Adrenal gland (tissue), 12 donors: ENCODE data around the gene VEGFC. TPM values are rescaled to one million over a fixed set of nuclear protein-coding genes. Genes with fewer than 3 reads are reported as not detected.

Experiments
- DNase-seq, 7 donors: peaks; one replicate each; pipeline ENCODE4 v3.0.0-alpha.2; 2019 to 2020
- H3K27ac ChIP-seq, 5 donors: fragments of 200-600 bp; sonication (generic) in 4 of 5; 1 replicate in 3 of 5; 2 replicates in 2 of 5; pipeline versions ENCODE4 v1.5.1 to v1.8.0; 2016 to 2020; ENCODE audit warnings: mild to moderate bottlenecking in 1 of 5
- H3K27me3 ChIP-seq: fragments of 200-600 bp; 2 replicates; pipeline ENCODE4 v1.8.0; 2021
- H3K36me3 ChIP-seq, 2 donors: fragments of 200-600 bp; replicated peaks in 1 of 2; 1 replicate in 1 of 2; 2 replicates in 1 of 2; pipeline versions ENCODE4 v1.5.1 to v1.8.0; 2018 to 2022
- H3K4me1 ChIP-seq, 2 donors: fragments of 200-600 bp; replicated peaks in 1 of 2; 1 replicate in 1 of 2; 2 replicates in 1 of 2; pipeline versions ENCODE4 v1.5.1 to v1.8.0; 2018 to 2021
- H3K4me3 ChIP-seq, 4 donors: fragments of 200-600 bp; sonication (generic) in 3 of 4; one replicate each; pipeline ENCODE4 v1.5.1; 2016 to 2018
- H3K9me3 ChIP-seq, 3 donors: fragments of 200-600 bp; sonication (generic) in 1 of 3; replicated peaks in 1 of 3; 1 replicate in 2 of 3; 2 replicates in 1 of 3; pipeline versions ENCODE4 v1.5.1 to v1.8.0; 2016 to 2021
- POLR2A ChIP-seq, 2 donors: fragments of 450-650 bp; IDR thresholded peaks; one replicate each; pipeline ENCODE4 v1.6.1; 2017; ENCODE audit warnings: antibody characterized with exemption in 2 of 2, mild to moderate bottlenecking in 2 of 2, moderate library complexity in 1 of 2
- WGBS, 4 donors: extraction: QIAGEN DNeasy Blood & Tissue Kit in 2 of 4; methylation state at CpG; one replicate each; pipeline versions ENCODE4 v1.1.5 to v1.1.7; 2013 to 2017; 5-methylcytosine and 5-hydroxymethylcytosine counted together
- intact Hi-C, 2 donors: fragments of 100-400 bp; cut with DNase I; formaldehyde crosslinking; loops; one replicate each; pipeline versions ENCODE4 v1.14.1 to v1.15.0; 2022 to 2023
- polyA plus RNA-seq, 3 donors: library from polyadenylated mRNA; stranded (reverse); fragments of 200-250 nt in 2 of 3; fragments of 350-450 nt in 1 of 3; fragmentation: Illumina TruSeq in 1 of 3; extraction: RNeasy Lipid Tissue Mini Kit (QIAGEN cat#74804) in 1 of 3; gene quantifications; one replicate each; pipeline ENCODE4 v1.2.3, GENCODE V29; 2013 to 2014
- total RNA-seq, 9 donors: library from RNA; depleted of rRNA in 4 of 9; stranded (reverse); fragments of >200 nt in 4 of 9; fragments of 120-200 nt in 1 of 9; fragmentation: NEBNext Ultra II Directional in 1 of 9; extraction: Animal tissue kit (Norgen Biotek cat#: 25700) in 1 of 9; gene quantifications; one replicate each; pipeline versions ENCODE4 v1.1.0 to v1.2.4, GENCODE V29; 2013 to 2023
- TF ChIP-seq, protein P1 (sequence below), 6 experiments: fragments of 450-650 bp in 4 of 6; fragments of 200-600 bp in 2 of 6; sonication (generic) in 1 of 6; IDR thresholded peaks; 1 replicate in 5 of 6; 2 replicates in 1 of 6; pipeline versions ENCODE4 v1.5.1 to v1.8.0; 2016 to 2021; ENCODE audit warnings: antibody characterized with exemption in 6 of 6, mild to moderate bottlenecking in 2 of 6, moderate library complexity in 1 of 6
- donor health status: healthy with polysubstance abuse.
- donor health status: Bipolar disorder and iron deficiency.
- donor health status: DM: yes; HTN: yes; CAD: no.
- donor health status: DM: no; HTN: no; CAD: no.
- donor health status: DM: no; HTN: no; CAD: no.
- donor health status: DM: yes; HTN: yes; CAD: no.

VEGFC gene
- total and polyA plus RNA-seq, 12 donors, result 2.9 to 30.7 (median 8.2) TPM

DNA sequence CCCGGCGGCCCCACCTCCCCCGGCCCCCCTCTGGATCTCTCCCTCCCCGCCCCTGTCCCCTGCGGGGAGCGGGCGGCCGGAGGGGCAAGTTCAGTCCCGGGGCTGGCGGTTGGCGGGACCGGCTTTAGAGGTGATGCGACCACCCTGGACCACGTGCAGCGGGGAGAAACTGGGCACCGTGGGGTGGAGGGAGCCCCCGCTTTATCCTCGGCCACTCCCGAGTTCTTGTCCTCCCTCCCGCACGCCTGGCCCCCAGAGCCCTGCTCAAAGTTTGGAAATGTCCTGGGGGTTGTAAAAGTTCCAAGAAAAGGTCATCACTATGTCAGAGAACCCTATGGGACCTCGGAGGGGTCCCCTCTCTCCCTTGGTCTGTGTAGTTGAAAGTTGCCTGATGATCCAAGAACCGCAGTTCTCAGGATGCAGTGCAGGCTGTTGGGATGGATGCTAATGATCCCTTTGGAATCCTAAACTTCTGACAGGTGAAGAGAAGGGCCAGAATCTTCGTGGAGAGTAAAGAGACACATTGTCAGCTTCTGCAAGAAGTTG, 411 bp upstream of the VEGFC start:
- WGBS, 4 donors, result 4 to 30% (median 9%) methylated on average over 4 to 24 of the region's 24 CpGs
- Histone ChIP-seq H3K4me1 (peaks cover 0 to 7% of the 10 kb centered on the region in 2 donors), H3K36me3 (no peaks in the 10 kb centered on the region), H3K27ac (peak overlapping the region in 2 of 5 donors; percentile 14 to 78), H3K9me3 (no peaks in the 10 kb centered on the region), H3K27me3 (no peaks in the 10 kb centered on the region), H3K4me3 (peak overlapping the region in 2 of 4 donors; percentile 50 to 87)
- TF ChIP-seq, protein P1, sequence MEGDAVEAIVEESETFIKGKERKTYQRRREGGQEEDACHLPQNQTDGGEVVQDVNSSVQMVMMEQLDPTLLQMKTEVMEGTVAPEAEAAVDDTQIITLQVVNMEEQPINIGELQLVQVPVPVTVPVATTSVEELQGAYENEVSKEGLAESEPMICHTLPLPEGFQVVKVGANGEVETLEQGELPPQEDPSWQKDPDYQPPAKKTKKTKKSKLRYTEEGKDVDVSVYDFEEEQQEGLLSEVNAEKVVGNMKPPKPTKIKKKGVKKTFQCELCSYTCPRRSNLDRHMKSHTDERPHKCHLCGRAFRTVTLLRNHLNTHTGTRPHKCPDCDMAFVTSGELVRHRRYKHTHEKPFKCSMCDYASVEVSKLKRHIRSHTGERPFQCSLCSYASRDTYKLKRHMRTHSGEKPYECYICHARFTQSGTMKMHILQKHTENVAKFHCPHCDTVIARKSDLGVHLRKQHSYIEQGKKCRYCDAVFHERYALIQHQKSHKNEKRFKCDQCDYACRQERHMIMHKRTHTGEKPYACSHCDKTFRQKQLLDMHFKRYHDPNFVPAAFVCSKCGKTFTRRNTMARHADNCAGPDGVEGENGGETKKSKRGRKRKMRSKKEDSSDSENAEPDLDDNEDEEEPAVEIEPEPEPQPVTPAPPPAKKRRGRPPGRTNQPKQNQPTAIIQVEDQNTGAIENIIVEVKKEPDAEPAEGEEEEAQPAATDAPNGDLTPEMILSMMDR (IDR thresholded peaks at IDR 0.05), result peak in 1 of 6 experiments; percentile 5
- no peak for TF ChIP-seq POLR2A (IDR thresholded peaks at IDR 0.05)
- intact Hi-C loops, result loop anchor here in 1 of 2 donors (5.0 kb wide), 1 partner anchor 254 kb away; no protein-coding TSS in a partner anchor
- DNase-seq, result no peak

DNA sequence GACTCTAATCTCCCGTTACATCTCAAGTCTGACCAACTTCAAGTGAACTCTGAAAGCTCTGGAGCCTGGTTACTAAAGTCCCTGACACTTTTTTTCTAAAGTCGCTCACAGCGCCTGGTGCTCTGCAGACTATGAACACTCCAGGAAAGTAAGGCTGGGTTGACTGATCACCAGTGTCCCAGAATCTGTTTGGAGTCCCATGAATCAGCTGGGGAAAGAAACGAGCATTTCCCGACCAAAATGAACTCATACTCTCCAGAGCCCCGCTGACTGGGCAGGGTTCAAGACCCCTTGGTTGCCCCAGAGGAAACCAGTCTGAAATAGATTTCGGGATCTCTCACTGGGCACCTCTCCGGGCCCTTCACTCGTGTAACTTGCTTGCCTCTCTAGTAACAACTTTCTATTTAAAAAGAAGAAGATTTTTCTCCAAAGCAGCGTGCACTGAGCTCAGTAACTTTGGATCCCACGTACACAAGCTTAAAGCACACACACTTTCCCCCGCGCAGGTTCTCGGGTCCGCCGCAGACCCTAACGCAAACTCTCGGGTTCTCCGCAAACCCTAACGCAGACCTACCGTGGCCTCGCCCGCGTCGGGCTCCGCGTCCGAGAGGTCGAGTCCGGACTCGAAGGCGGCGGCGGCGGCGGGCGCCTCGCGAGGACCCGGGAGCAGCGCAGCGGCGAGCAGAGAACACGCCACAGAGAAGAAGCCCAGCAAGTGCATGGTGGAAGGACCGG, 964 bp downstream of the VEGFC start:
- DNase-seq, result peak in 6 of 7 donors; percentile 20 to 45 (median 31)
- H3K27ac ChIP-seq, result peak overlapping the region in 4 of 5 donors; percentile 67 to 87 (median 77)
- H3K27me3 ChIP-seq, result no peaks in the 10 kb centered on the region
- TF ChIP-seq, protein P1 (IDR thresholded peaks at IDR 0.05), result no peak
- TF ChIP-seq POLR2A (IDR thresholded peaks at IDR 0.05), result peak in 1 of 2 donors; percentile 0
- no peaks in the 10 kb centered on the region for H3K9me3 ChIP-seq
- H3K36me3 ChIP-seq, result no peaks in the 10 kb centered on the region
- WGBS, 4 donors, result 2 to 6% (median 3%) methylated on average over 27 to 45 of the region's 45 CpGs
- H3K4me3 ChIP-seq, result peak overlapping the region in 3 of 4 donors; percentile 53 to 87 (median 83)
- peaks cover 0 to 7% of the 10 kb centered on the region in 2 donors for H3K4me1 ChIP-seq
- intact Hi-C loops, result loop anchor here in 1 of 2 donors (5.0 kb wide), 1 partner anchor 256 kb away; no protein-coding TSS in a partner anchor

DNA sequence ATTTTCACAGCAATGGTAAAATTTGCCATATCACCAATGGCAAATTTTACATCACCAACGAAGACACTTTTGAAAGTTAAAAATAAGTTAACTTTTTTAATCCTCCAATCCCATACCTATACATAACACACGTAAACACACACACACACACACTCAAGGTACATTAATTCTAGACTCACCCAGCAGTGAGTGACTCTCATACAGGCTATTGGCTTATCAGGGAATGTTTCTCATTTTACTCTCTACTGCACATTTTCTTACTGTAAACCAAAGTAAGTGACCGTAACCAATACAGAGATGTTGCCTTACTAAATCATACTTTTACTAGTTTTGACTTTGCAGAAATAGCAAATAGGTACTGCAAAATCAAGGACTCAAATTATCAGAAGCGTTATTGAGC, 2.3 kb downstream of the VEGFC start:
- TF ChIP-seq, protein P1 (IDR thresholded peaks at IDR 0.05), result no peak
- TF ChIP-seq POLR2A (IDR thresholded peaks at IDR 0.05), result no peak
- WGBS, 4 donors, result 73 to 94% (median 78%) methylated on average over 4 of the region's 4 CpGs
- Histone ChIP-seq H3K27ac (no peak overlapping the region), H3K9me3 (no peaks in the 10 kb centered on the region), H3K36me3 (no peaks in the 10 kb centered on the region), H3K4me1 (peaks cover 0 to 7% of the 10 kb centered on the region in 2 donors), H3K4me3 (no peak overlapping the region), H3K27me3 (no peaks in the 10 kb centered on the region)
- intact Hi-C loops, result loop anchor here in 1 of 2 donors (5.0 kb wide), 1 partner anchor 257 kb away; no protein-coding TSS in a partner anchor
- no peak for DNase-seq

DNA sequence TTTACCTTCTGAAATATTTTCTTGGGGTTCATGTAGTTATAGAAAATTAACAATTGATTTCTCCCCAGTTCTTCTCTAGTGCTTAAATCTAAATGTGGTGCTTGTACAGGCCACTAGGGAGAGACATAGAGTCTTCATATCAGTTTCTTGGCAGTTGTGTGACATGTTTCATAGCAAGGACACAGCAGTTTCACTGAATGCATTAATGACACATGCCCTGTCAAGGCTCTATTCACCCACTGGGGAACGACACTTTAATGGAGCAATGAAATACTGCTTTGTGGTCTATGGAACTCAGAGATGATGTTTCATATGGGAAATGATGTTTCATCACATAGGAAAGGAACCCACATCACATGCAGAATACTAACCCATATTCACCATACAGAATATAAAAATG, 2.8 kb downstream of the VEGFC start:
- DNase-seq, result peak in 3 of 7 donors; percentile 20 to 46 (median 22)
- H3K4me1 ChIP-seq, result peaks cover 0 to 7% of the 10 kb centered on the region in 2 donors
- WGBS, 4 donors, result 3 to 17% (median 7%) methylated on average over 1 of the region's 1 CpG
- no peak overlapping the region for H3K4me3 ChIP-seq
- intact Hi-C loops, result loop anchor here in 1 of 2 donors (5.0 kb wide), 1 partner anchor 257 kb away; no protein-coding TSS in a partner anchor
- H3K36me3 ChIP-seq, result no peaks in the 10 kb centered on the region
- TF ChIP-seq, protein P1 (IDR thresholded peaks at IDR 0.05), result peak; percentile 43 to 69 (median 58)
- TF ChIP-seq POLR2A (IDR thresholded peaks at IDR 0.05), result no peak
- H3K27me3 ChIP-seq, result no peaks in the 10 kb centered on the region
- H3K27ac ChIP-seq, result no peak overlapping the region
- no peaks in the 10 kb centered on the region for H3K9me3 ChIP-seq
